ENCODE measurements around the gene HSF4.

HSF4 gene

DNA sequence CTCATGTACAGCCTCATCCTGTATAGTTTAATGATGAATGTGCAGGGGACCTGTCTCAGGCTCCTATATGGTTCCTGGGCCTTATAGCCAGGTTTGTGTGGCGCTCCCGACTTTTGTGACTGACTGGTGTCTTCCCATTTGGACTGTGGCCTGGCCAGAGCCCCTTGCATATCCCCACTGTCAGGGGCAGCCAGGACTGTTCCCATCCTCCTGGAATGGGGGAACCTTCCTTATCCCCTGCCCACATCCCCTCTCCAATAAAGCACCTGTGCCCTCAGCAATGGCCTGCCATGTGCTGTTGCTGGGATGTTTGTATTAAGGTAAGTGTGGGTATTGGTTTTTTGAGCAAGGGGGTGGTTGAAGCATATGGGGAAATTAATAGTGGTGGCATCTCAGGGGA is 16.3 kb upstream of the HSF4 start:
- no peak for DNase-seq (ENCODE audit: low read depth in 1 of 2, low spot score in 1 of 2)
- Histone ChIP-seq H3K27me3 (ENCODE audit: insufficient read depth, poor library complexity, severe bottlenecking) (peaks cover 14% of the 10 kb centered on the region), H3K27ac (replicated peaks) (no peak overlapping the region), H3K4me3 (replicated peaks; ENCODE audit: insufficient read depth, low read length) (no peak overlapping the region)
- TF ChIP-seq, protein P1, sequence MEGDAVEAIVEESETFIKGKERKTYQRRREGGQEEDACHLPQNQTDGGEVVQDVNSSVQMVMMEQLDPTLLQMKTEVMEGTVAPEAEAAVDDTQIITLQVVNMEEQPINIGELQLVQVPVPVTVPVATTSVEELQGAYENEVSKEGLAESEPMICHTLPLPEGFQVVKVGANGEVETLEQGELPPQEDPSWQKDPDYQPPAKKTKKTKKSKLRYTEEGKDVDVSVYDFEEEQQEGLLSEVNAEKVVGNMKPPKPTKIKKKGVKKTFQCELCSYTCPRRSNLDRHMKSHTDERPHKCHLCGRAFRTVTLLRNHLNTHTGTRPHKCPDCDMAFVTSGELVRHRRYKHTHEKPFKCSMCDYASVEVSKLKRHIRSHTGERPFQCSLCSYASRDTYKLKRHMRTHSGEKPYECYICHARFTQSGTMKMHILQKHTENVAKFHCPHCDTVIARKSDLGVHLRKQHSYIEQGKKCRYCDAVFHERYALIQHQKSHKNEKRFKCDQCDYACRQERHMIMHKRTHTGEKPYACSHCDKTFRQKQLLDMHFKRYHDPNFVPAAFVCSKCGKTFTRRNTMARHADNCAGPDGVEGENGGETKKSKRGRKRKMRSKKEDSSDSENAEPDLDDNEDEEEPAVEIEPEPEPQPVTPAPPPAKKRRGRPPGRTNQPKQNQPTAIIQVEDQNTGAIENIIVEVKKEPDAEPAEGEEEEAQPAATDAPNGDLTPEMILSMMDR (IDR thresholded peaks at IDR 0.05; ENCODE audit: insufficient read depth, low read length) = no peak

DNA sequence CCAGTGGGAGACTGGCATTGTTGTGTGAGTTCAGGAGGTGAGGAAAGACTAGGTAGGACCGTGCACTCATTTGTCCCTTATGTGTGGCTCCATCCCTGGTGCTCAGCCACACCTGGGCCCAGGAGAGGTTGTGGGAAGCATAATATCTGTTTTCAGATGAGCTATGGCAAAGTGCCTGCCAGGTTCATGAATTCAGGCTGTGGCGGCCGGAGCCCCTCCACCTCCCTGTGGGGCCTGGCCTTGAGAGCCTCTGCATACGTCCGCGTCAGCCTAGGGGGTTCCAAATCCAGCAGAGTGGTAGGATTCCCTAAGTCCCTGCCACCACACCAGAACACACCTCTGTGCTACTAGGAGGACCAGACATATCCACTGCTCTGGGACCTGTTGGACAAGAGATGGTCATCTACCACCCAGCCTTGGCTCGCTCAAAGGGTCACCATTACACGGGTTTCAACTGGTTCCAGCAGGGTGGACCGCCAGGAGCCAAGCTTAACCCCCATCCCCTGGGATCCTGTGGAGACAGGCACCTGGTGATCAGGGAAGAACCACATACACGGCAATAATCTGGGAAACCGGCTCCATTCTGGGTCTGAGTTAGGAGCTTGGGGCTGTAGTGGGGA is 15.8 kb upstream of the HSF4 start:
- peaks cover 14% of the 10 kb centered on the region for H3K27me3 ChIP-seq (ENCODE audit: insufficient read depth, poor library complexity, severe bottlenecking)
- no peak overlapping the region for H3K4me3 ChIP-seq (replicated peaks; ENCODE audit: insufficient read depth, low read length)
- TF ChIP-seq, protein P2, sequence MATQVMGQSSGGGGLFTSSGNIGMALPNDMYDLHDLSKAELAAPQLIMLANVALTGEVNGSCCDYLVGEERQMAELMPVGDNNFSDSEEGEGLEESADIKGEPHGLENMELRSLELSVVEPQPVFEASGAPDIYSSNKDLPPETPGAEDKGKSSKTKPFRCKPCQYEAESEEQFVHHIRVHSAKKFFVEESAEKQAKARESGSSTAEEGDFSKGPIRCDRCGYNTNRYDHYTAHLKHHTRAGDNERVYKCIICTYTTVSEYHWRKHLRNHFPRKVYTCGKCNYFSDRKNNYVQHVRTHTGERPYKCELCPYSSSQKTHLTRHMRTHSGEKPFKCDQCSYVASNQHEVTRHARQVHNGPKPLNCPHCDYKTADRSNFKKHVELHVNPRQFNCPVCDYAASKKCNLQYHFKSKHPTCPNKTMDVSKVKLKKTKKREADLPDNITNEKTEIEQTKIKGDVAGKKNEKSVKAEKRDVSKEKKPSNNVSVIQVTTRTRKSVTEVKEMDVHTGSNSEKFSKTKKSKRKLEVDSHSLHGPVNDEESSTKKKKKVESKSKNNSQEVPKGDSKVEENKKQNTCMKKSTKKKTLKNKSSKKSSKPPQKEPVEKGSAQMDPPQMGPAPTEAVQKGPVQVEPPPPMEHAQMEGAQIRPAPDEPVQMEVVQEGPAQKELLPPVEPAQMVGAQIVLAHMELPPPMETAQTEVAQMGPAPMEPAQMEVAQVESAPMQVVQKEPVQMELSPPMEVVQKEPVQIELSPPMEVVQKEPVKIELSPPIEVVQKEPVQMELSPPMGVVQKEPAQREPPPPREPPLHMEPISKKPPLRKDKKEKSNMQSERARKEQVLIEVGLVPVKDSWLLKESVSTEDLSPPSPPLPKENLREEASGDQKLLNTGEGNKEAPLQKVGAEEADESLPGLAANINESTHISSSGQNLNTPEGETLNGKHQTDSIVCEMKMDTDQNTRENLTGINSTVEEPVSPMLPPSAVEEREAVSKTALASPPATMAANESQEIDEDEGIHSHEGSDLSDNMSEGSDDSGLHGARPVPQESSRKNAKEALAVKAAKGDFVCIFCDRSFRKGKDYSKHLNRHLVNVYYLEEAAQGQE (IDR thresholded peaks at IDR 0.05; ENCODE audit: insufficient replicate concordance, low read depth) = no peak
- TF ChIP-seq, protein P1 (IDR thresholded peaks at IDR 0.05; ENCODE audit: insufficient read depth, low read length) = no peak
- no peak for TF ChIP-seq SPI1 (IDR thresholded peaks at IDR 0.05; ENCODE audit: borderline replicate concordance, low read depth)
- no peak for TF ChIP-seq POLR2AphosphoS5 (IDR thresholded peaks at IDR 0.05; ENCODE audit: low read depth)
- no peak for TF ChIP-seq GABPA (IDR thresholded peaks at IDR 0.05; ENCODE audit: low read depth)
- no peak for DNase-seq (ENCODE audit: low read depth in 1 of 2, low spot score in 1 of 2)
- no peak overlapping the region for H3K27ac ChIP-seq (replicated peaks)

DNA sequence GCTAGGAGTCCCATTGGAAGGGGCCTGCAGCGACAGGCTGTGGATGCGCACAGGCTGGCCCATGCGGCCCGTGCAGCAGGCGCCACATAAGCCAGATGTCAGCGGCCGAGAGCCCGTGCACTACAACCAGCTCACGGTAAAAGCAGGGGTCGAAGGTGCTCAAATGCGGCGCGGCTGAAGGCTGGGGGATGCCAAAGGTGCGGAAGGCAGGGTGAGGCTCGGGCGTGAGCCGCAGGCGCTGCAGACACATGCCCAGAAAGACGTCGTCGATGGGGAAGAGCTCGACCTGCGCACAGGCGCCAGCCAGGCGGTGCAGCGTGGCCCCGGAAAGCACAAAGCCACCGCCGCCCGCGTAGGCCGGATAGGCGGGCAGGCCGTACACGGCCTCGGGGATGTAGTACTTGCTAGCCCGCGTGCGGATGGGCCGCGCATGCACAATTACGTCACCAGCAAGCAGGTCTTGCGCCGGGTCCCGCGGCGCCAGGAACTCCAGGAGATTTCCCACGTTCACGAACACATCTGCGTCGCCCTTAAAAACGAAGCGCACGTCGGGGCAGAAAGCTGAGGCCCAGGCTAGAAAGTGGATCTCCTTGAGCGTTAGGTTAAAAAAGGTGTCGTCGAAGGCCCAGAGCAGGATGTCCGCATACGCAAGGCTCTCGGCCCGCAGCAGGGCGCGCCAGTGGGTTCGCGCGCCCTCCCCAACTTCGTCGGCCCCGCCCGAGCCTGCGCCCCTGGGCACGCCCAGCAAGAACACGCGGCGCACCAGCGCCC is 15.1 kb upstream of the HSF4 start:
- TF ChIP-seq POLR2AphosphoS5 (IDR thresholded peaks at IDR 0.05; ENCODE audit: low read depth) = no peak
- TF ChIP-seq, protein P2 (IDR thresholded peaks at IDR 0.05; ENCODE audit: insufficient replicate concordance, low read depth) = no peak
- no peak for TF ChIP-seq GABPA (IDR thresholded peaks at IDR 0.05; ENCODE audit: low read depth)
- no peak for TF ChIP-seq SPI1 (IDR thresholded peaks at IDR 0.05; ENCODE audit: borderline replicate concordance, low read depth)
- TF ChIP-seq, protein P1 (IDR thresholded peaks at IDR 0.05; ENCODE audit: insufficient read depth, low read length) = no peak
- Histone ChIP-seq H3K4me3 (replicated peaks; ENCODE audit: insufficient read depth, low read length) (no peak overlapping the region), H3K27me3 (ENCODE audit: insufficient read depth, poor library complexity, severe bottlenecking) (peaks cover 14% of the 10 kb centered on the region), H3K27ac (replicated peaks) (no peak overlapping the region)
- DNase-seq (ENCODE audit: low read depth in 1 of 2, low spot score in 1 of 2) = no peak
